Kidney capillary endothelial cell (primary cell): ENCODE results near the gene EXOSC7.
A peak's percentile ranks its signal among the peaks of the same experiment; 100 is the strongest.
"Not testable (repeated sequence)": the region's sequence is repeated elsewhere in the genome, so short reads cannot be mapped to it uniquely, and the experiment has no call there.

Experiments
- DNase-seq: peaks from one replicate; pipeline ENCODE4 v3.0.0-alpha.2; 2018; ENCODE audit warnings: low spot score

The EXOSC7 gene

DNA sequence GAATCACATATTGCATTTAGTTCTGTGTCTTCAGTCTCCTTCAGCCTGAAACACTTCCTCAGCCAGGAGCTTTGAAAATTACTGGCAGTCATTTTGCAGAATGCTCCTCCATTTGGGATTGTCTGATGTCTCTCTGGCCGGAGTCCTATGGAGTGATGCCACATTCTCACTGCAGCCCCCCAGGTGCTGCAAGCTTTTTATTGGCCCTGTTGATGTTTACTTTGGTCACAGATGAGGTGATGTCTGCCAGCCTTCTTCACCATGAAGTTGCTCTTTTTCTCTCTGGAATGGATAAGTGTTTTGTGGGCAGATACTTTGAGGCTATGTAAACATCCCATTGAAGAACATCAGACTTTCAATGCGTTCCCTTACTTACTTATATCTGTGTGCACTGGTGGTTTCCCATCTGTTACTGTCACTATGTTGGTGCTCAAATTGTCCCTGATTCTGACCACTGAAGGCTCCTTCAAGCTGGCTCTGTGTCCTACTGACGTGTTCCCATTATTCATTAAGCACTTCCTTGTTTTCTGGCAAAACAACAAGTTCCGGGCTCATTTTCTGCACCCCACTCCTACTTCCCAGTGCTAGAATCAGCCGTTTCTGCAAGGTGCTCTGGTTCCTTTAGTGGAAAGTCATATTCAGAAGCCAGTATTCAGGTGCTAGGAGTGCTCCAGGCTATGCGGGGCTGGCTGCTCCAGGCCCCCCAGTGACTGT lies 48.7 kb downstream of the EXOSC7 start:
- DNase-seq, result no peak

DNA sequence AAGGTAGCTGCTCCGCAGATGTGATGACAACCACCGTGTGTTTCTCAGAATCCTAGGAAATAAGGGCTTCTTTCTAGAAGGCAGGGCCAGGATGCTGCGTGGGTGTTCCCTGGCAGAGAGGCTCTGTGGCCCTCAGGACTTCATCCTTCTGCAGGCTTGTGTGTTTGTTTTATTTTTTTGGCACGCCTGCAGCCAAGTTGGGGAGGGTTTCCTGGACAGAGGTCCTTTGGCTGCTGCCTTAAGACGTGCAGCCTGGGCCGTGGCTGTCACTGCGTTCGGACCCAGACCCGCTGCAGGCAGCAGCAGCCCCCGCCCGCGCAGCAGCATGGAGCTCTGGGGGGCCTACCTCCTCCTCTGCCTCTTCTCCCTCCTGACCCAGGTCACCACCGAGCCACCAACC lies 50.0 kb downstream of the EXOSC7 start, which contains the start of gene CLEC3B:
Gene CLEC3B (plus strand): TSS at position 266 of the 400 bp plus-strand sequence. CDS start 60 bp downstream, at position 326.
- DNase-seq, result no peak

DNA sequence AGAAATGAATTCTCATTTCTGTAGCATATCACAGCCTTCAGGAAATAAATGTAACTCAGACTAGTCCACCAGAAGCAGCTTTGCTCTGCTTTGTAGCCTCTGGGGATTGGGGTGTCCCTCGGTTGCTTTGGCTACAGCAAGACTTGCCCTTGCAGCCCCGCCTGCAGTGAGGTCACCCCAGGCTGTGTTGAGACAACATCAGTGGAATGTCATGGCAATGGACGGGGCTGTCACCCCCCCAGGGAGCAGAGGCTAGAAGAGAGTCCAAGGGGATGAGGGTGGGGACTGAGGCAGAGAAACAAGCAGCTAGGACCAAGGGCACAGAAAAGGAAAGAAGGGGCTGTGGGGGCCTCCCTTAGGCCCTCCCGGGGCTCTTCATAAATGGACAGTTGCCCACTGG lies 50.9 kb downstream of the EXOSC7 start:
- DNase-seq, result no peak

DNA sequence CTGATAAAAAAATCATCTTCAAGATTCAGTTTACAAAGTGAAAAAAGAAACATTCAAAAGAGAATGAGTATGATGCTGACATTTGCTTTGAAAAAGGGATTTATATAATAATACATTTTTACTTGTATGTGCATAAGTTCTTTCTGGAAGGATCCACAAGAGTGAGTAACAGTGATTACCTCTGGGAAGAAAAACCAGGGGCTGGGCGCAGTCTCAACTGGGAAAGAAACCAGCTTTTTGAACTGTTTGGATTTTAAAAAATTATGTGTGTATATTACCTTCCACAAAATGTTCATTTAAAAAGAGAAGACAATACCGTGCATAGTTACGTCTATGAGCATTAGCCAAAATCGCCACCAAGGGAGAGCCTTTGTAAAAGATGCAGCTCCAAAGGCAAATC lies 51.4 kb downstream of the EXOSC7 start:
- no peak for DNase-seq

DNA sequence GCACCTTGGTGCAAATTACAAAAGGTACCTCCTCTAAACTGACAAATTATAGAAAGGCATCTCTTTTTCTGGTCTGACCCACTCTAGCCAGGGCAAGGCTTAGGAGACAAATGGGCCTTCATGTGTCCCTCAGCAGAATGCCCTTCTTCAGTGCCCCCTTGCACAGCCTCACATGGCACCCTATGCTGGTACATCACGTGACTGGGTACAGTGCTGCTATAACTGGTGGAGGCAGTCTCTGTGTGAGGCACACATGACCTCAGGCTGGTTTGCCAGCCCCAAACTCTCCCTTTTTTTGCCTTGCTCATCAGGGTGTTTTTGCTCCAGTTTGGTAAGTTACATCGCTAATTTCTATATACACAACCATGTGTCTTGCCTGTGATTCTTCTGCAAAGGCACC lies 53.2 kb downstream of the EXOSC7 start:
- no peak for DNase-seq

DNA sequence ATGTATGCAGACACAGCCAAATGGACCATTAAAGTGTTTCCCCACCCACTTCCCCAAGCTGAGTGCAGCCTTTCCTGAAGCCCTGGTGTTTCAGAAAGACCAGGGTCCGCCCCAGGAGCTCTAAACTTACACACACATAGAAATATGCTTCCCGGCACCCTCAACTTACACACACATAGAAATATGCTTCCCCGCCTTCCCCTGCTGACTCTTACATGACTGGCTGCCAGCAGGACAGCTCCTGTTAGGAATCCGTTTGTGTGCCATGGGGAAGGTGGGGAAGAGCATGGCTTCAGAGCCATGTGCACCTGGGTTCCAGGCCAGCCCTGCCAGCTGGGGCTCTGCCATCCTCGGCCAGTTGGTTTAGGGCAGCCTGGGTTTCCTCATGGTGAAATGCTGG lies 53.6 kb downstream of the EXOSC7 start:
- no peak for DNase-seq

DNA sequence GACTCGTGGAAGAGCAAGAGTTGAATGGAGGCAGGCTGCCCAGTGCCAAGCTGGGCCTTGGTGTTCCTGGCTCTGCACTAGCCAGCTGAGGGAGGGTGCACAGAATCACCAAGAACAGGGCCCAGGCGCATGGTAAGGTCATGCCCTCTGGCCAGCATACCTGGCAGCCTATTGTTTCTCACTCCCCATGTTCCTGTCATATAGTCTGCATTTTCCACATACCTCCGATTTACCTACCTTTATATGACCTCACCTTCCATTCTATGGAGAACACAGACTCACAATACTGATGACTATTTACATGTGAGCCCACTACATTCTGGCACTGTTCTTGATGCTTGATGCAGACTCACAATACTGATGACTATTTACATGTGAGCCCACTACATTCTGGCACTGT lies 55.5 kb downstream of the EXOSC7 start:
- DNase-seq, result no peak

DNA sequence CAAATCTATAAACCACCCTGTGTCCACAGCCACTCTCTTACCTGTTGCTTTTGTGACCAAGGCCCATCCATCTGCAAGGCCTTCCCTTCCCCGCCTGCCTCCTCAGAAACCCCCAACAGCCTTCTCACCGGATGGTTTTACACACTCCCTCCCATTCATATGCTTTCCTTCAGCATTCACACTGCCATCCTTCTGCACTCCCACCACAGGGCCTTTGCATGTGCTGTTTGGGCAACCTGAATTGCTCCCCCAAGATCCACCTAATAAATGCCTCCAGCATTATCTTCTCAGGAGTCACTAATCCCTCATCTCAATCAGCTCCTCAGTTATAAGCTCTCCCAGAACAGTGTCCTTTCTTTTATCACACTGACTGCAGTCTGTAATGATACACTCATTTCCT lies 56.1 kb downstream of the EXOSC7 start:
- DNase-seq, result no peak

DNA sequence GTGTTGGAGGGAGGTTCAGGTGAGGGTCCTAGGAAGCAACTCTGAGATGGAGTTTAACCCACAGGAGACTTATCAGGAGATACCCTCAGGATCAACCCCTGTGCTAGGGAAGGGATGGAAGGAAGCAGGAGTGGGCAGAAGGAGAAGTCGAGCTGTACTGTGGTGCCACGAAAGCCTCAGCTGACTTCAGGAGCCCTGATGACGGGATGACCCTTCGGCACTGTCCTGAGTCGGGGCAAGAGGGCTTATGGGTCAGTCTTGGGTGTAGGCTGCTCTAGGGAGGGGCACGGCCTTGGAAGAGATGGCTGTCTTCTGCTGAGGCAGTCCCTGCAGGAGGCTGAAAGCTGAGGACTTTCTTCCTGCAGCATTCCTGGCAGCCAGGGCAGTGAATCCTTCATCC lies 57.7 kb downstream of the EXOSC7 start:
- DNase-seq, result no peak

DNA sequence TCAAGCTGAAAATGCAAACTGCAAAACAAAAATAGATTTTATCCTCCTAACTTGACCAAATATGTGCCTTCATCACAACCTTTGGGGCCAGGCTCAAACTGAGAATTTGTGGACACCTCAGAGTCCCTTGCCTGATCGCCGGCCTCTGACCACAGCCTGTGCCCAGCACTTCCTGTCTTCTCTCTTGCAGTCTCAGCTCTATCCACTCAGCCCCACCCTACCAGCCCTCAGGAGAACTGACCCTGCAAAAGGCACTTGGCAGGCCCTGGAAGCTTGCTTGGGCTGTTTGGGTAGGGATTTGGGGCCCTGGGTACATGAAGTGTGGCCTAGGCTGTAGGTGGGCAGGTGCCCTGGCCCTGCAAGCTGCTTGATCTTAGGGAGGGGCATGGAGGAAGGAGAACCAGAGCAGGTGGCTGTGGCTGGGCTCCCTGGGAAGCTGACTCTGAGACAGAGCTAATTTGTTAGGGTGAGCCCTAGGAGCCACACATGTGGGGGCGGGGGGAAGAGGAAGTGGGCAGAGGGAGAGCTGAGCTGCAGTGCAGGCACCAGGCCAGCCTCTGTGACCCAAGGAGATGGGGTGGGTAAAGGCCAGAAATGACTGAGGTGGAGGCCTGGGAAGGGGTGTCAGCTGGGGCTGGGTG lies 58.7 kb downstream of the EXOSC7 start:
- no peak for DNase-seq

DNA sequence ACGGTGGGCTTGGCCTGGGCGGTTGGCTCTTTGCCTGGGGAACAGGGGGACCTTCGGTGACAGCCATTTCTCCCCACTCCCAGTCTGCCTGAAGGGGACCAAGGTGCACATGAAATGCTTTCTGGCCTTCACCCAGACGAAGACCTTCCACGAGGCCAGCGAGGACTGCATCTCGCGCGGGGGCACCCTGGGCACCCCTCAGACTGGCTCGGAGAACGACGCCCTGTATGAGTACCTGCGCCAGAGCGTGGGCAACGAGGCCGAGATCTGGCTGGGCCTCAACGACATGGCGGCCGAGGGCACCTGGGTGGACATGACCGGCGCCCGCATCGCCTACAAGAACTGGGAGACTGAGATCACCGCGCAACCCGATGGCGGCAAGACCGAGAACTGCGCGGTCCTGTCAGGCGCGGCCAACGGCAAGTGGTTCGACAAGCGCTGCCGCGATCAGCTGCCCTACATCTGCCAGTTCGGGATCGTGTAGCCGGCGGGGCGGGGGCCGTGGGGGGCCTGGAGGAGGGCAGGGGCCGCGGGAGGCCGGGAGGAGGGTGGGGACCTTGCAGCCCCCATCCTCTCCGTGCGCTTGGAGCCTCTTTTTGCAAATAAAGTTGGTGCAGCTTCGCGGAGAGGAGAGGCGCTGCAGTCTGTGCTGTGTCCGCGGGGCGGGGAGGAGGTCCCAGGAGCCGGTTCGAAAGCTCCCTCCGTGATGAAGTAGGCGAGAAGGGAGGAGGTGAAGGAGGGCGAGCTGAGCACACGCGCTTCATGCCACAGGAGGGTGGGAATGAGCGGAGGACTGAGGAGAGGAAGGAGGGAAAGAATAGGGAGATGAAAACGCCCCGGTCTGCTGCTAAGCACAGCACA lies 59.6 kb downstream of the EXOSC7 start:
- DNase-seq, result no peak

DNA sequence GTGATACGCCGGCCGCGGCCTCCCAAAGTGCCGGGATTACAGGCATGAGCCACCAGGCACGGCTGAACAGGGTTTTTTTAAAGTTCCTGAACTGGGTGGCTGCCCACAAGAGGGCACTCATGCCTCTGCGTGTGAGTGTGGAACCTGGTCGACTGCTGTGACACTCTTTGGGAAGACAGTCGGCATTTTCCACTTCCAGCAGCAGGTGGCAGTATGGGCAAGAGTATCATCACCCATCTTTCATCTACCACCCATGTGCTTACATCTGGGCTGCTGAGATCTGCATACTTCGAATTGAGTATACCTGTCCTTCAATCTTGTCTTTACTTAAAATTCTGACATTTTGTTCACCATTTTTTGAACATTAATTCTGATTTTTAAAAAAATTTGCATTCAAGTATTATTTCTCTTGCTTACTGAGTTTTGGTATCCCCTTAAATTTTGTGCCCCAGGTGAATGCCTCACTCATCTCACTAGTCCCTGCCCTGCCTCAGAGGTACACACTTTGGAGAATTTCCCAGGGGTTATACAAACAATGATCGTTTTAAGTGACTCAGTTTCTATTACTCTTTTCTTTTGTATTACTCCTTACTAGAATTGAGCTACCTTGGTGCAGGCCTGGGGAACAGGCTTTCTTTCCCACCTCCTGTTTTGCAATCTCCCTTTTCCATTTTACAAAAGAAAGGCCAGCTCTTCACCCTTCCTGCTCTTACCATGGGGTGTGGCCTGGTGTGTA lies 61.8 kb downstream of the EXOSC7 start:
- peak; percentile 96 for DNase-seq

DNA sequence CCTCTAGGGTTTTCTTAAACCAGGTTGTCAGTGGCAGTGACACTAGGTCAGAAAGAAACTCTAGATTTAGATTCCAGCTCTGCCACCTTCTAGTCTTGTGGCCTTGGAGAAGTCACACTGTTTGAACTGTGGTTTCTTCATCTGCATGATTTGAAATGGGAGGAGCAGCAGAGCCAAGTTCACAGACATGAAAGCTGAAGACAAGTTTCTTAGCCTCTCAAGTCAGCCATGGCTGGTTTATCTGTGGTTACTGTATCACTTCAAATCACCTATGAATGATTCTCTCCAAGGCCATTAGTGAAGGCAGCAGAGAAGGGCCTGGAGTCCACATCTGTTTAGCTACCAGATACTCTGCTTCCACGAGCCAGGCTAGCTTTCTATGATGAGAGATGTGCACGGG lies 65.6 kb downstream of the EXOSC7 start:
- DNase-seq, result no peak

DNA sequence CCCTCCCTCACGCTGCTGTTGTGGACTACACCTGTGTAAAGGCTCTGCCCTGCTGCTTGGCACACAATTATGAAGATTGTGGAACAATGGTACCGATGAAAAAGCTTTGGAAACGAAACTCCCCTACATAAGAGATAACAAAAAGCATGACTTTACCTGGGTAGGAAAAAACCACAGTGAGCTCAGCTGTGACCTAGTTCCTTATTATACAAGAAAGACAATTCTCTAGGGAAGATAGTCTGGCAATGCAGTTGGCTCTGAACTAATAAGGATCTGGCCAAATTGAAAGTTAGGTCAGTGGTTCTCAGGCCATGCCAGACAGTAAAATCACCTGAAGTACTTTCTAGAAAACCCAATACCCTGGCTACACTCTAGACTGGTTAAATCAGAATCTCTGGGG lies 66.1 kb downstream of the EXOSC7 start:
- no peak for DNase-seq

DNA sequence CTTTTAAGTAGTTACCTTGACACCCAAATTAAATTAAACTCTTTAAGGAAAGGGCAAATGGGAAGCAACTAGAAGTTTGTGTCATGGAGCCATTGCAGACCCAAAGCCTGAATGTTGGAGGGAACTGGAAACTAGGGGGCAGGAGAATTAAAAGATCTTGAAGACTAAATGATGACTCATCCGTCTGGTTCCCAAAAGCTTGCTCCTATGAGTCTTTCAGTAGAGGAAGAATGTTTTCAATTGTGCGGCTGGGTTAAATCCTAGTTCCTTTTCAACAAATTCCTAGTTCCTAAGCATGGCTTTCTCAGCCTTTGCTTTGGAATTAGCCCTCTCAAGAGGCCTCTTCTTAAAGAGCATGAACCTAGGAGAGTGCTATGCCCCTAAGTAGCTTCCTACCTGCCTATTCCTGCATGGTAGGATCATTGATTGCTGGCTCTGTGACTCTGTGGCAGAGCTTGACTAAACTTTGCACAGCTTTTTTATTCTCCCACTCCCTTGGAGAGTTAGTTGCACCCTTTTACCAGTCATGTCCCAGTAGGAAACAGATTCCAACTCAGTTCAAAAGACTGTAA lies 67.8 kb downstream of the EXOSC7 start:
- DNase-seq, result peak; percentile 60

DNA sequence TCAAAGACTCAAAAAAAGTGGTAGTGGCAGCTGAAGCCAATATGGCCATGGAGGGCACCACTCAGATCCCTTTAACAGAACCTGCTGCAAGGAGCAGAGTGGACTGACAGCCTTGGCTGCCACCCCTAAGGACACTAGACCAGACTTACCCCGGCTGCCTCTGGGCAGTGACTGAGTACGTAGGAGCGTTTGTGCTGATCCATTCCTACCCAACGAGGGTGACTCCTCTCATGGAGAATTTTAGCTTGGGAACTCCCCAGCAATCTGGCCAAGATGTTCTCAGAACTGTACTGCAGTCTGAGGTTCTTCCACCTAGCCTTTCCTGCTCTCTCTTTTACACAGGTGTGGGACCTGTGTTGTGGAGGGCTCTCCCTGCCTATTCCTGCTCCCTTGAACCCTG lies 72.2 kb downstream of the EXOSC7 start:
- no peak for DNase-seq

DNA sequence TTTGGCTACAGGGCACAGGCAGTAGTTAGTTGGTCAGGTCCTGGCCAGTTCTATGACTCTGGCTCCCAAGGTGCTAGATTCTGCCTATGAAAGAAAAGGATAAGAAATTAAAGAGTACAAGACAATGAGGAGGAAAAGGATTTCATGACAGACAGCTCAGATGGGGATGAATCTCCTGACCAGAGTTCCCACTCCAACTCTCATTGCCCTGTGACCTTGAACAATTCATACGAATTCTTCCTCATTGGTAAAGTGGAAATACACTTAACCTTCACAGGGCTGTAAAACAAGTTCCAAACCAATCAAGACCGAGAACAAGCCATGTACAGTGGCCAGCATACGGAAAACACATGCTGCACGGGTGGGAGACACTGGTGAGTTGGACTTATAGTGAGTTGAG lies 73.8 kb downstream of the EXOSC7 start:
- no peak for DNase-seq

DNA sequence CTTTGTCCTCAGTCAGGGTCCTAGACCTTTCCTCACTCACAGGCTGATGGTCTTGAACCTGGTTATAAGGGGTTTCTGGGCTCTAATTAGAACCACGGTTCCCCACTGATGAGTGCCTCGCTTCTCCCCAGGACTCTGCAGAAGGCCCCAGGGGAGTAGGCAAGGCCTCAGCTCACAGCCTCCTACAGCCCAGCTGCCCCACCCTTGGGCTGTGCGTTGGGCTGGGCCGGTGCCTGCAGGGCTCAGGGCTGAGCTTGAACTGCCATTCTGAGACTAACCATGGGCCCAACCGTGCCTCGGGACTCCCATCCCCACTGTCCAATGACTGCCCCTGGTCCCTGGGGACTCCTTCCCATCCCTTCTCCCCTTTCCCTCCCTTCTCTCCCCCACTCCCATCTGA lies 75.6 kb downstream of the EXOSC7 start:
- no peak for DNase-seq

DNA sequence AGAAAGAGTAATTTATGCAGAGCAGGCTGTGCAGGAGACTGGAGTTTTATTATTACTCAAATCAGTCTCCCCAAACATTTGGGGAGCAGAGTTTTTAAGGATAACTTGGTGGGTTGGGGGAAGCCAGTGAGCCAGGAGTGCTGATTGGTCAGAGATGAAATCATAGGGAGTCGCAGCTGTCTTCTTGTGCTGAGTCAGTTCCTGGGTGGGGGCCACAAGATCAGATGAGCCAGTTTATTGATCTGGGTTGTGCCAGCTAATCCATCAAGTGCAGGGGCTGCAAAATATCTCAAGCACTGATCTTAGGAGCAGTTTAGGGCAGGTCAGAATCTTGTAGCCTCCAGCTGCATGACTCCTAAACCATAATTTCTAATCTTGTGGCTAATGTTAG lies 77.8 kb downstream of the EXOSC7 start:
- not testable (repeated sequence) for DNase-seq

DNA sequence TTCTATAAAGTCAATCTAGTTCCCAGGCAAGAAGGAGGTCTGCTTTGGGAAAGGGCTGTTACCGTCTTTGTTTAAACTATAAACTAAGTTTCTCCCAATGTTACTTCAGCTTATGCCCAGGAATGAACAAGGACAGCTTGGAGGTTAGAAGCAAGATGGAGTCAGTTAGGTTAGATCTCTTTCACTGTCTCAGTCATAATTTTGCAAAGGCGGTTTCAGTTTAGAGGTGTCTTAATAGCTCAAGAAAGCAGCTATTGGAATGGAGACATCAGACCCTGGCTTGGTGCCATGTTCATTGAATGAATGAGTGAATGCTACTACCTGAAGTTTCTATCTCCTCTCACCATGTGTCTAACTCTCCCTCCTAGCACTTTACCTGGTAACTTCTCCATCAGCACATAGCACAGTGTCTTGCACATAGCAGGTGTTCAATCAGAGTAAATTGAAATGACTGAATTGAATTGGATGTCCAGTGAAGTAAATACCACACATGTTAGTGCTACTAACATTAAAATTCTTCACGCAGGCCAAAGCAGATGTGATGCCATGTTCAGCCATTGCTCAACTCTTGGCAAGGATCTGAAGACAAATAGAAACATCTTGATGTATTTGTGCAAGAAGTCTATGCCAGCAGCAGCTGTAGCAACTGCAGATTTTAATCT lies 78.3 kb downstream of the EXOSC7 start:
- DNase-seq, result no peak

DNA sequence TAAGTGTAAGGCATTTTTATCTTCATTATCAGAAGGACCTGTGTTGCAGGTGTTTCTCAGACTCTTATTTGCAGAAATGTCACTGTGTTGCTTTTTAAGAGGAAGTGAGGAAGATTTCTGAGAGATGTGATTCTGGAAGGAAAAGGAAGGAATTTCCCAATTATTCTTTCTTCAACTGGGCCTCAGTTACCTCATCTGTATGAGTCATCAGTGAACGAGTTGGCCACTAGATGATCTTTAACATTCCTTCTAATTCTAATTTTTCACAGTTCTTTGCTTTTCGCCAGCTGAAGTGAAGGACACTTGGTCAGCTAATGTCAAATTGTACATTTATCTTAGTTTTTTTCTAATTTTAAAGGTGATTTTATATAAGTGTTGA lies 79.0 kb downstream of the EXOSC7 start:
- DNase-seq, result no peak
